Medulla oblongata (tissue), 1 donor: ENCODE data around the gene ATF3.

ENCODE experiments used
- DNase-seq: peaks from one replicate; pipeline ENCODE4 v3.0.0-alpha.2; 2015; ENCODE audit errors: extremely low spot score

The ATF3 gene

GRCh38 chr1:212608392-212608958, at the start of gene ATF3:
Gene ATF3 (plus strand): TSS chr1:212608761. CDS start chr1:212615022, 6,261 bp downstream.
- peak; percentile 99 for DNase-seq

GRCh38 chr1:212559929-212560328, 48.6 kb upstream of the ATF3 start:
- DNase-seq: no peak

- DNase-seq: no peak
Observed at GRCh38 chr1:212560933-212561460, 47.6 kb upstream of the ATF3 start.

GRCh38 chr1:212561501-212561931, 47.0 kb upstream of the ATF3 start:
- no peak for DNase-seq

DNA sequence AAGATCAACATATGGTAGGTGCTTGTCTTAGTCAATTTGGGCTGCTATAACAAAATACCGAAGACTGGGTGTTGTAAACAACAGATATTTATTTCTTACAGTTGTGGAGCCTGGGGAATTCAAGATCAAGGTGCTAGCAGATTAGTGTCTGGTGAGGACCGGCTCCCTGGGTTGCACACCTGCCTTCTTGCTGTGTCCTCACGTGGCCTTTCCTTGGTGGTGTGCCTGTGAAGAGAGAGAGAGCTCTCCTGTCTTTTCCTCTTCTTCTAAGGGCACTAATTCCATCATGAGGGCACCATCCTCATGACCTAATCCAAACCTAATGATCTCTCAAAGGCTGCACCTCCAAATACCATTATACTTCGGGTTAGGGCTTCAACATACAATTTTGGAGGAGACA, 45.8 kb upstream of the ATF3 start:
- no peak for DNase-seq

- no peak for DNase-seq
Observed at GRCh38 chr1:212565079-212565478, 43.5 kb upstream of the ATF3 start.

DNA sequence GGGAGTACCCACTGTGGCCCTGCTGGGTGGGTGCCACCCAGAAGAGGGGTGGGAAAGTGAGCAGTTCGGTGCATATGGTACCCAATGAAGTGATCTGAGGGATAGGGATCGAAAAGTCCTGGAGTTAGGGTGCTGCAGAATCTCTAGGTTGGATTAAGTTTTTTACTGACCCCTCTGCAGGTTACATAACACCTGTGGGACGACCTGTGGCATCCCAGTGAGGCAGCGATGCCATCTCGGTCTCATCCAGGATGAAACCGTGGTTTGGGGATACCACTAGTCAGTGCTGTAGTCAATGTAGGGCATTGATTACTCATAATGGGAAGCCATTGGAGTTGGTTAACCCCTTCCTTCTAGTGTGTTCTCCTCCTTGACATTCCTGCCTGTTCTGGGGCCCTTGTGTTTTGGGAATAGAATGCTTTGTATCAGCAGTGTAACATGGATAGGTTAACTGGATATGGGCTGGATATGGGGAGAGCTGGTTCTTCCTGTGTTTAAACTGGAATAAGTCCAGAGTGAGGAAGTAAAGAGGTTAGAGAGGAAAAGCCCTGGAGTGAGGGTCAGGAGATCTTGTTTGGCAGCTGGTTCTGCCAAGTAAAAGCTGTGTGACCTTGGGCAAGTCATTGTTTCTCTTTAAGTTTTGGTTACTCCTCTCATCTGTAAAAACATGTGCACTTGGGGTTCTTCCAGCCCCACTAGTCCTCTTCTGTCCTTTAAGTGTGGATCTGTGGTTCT, 42.8 kb upstream of the ATF3 start:
- DNase-seq: no peak

- DNase-seq: peak; percentile 74
Observed at GRCh38 chr1:212566522-212567479, 41.8 kb upstream of the ATF3 start.

DNA sequence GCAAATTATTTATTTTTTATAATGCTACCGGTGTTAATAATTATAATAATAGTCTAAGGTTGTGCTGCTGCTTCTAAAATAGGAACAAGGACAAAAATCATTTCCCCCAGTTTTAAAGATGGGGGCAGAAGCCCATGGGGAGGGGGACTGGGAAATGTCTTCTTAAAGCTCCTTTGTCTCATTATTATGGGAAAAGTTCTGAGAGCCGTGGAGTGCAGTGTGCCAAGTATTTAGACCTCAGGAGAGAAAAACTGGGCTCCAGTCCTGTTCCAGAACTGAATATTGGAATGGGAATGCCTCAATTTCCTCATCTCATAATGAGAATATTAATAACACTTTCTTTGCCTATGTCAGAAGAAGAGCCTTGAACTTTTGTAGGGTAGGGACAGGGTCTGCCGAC, 40.9 kb upstream of the ATF3 start:
- DNase-seq: no peak

GRCh38 chr1:212568978-212569537, 39.5 kb upstream of the ATF3 start:
- no peak for DNase-seq

DNA sequence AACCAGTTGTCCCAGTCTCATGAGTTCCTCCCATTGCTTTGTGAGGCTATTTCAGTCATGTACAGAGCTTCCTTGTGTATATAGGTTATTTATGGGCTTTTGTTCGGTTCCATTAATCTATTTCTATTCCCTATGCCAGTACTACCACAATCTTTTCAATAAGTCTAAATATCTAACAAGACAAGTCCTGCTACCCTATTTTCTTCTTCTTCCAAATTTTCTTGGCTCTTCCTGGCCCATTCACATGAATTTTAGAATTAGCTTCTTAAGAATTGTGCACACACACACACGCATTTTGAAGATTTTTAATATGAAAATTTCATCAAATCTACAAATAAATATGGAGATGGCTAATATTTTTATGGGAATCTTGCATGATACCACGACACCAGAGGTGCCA, 33.8 kb upstream of the ATF3 start:
- no peak for DNase-seq

GRCh38 chr1:212575333-212575732, 33.2 kb upstream of the ATF3 start:
- no peak for DNase-seq

- DNase-seq: no peak
Observed at GRCh38 chr1:212578041-212578440, 30.5 kb upstream of the ATF3 start.

- no peak for DNase-seq
Observed at GRCh38 chr1:212581034-212581433, 27.5 kb upstream of the ATF3 start.

DNA sequence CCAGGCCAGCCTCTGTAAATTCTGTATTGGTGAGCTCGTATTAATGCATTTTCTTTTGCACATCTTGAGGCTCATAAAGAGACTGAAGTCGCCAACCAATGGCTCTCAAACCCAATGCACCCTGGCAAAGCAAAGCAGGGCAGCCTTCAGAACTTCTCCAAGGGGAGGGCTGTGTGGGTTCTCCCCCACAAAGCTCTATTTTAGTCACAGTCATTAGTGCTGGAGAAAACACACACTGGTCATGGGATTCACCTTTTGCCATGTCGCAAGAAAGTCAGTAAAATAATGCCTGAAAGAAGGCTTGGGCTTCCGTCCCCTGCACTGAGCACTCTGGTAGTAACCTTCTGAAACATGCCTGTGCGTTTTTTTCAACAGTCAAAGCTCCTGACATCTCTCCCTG, 26.3 kb upstream of the ATF3 start:
- DNase-seq: no peak

GRCh38 chr1:212582808-212583615, 25.5 kb upstream of the ATF3 start:
- DNase-seq: no peak

GRCh38 chr1:212583643-212584042, 24.9 kb upstream of the ATF3 start:
- DNase-seq: no peak

DNA sequence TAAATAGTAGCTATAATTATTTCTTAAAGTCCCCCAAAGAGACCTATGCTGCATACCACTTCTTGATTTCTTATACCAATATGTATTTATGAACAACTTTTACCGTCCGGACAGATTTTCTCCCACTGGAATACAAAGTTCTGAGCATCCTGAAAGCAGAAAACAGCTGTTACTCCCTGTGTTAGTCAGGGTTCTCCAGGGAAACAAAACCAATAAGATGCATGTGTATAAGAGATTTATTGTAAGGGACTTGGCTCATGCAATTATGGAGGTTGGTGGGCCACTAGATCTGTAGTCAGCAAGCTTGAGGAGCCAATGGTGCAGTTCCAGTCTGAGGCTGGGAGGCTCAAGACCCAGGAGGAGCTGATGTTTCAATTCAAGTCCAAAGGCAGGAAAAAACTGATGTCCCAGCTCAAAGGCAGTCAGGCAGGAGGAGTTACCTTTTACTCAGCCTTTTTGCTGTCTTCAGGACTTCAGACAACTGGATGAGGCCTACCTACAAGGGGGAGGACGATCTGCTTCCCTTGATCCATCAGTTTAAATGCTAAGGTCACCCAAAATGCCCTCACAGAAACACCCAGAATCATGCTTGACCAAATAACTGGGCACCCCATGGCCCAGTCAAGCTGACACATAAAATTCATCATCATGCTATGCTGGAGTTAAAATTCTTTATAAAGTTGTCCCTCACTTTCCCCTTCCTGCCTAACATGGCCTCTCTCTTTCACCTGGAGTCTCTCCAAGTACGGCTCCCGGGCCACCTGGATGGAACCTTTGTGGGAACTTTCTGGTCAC, 24.3 kb upstream of the ATF3 start:
- DNase-seq: no peak

GRCh38 chr1:212585210-212585609, 23.4 kb upstream of the ATF3 start:
- no peak for DNase-seq
